Thyroid gland (tissue), 4 donors: ENCODE data around the gene EXOG.

Source experiments
- POLR2A ChIP-seq, 2 donors: fragments of 450-650 bp; IDR thresholded peaks; one replicate each; pipeline ENCODE4 v1.6.1; 2017; ENCODE audit warnings: antibody characterized with exemption in 2 of 2, mild to moderate bottlenecking in 2 of 2, moderate library complexity in 1 of 2
- TF ChIP-seq, protein P1 (sequence below), 6 experiments: fragments of 200-600 bp in 3 of 6; fragments of 450-650 bp in 3 of 6; sonication (generic) in 3 of 6; IDR thresholded peaks; one replicate each; pipeline ENCODE4 v1.5.1; 2016 to 2019; ENCODE audit warnings: antibody characterized with exemption in 6 of 6, mild to moderate bottlenecking in 2 of 6, inconsistent platforms in 1 of 6, moderate library complexity in 1 of 6

- TF ChIP-seq, protein P1, sequence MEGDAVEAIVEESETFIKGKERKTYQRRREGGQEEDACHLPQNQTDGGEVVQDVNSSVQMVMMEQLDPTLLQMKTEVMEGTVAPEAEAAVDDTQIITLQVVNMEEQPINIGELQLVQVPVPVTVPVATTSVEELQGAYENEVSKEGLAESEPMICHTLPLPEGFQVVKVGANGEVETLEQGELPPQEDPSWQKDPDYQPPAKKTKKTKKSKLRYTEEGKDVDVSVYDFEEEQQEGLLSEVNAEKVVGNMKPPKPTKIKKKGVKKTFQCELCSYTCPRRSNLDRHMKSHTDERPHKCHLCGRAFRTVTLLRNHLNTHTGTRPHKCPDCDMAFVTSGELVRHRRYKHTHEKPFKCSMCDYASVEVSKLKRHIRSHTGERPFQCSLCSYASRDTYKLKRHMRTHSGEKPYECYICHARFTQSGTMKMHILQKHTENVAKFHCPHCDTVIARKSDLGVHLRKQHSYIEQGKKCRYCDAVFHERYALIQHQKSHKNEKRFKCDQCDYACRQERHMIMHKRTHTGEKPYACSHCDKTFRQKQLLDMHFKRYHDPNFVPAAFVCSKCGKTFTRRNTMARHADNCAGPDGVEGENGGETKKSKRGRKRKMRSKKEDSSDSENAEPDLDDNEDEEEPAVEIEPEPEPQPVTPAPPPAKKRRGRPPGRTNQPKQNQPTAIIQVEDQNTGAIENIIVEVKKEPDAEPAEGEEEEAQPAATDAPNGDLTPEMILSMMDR (IDR thresholded peaks at IDR 0.05), result no peak
- TF ChIP-seq POLR2A (IDR thresholded peaks at IDR 0.05), result no peak
Observed at GRCh38 chr3:38511546-38511945, 15.4 kb downstream of the EXOG start.
